Measurements from ENCODE around the gene HOXB13. TPM values are rescaled to one million over a fixed set of nuclear protein-coding genes. Genes with fewer than 3 reads are reported as not detected.

Gene HOXB13
- total RNA-seq, 1 experiment from 2014 or later: not detected

- Histone ChIP-seq H2AK5ac (ENCODE audit: insufficient read length, low read length) (no peak overlapping the region), H4K91ac (ENCODE audit: insufficient read length, low read depth, low read length) (no peak overlapping the region), H3K14ac (ENCODE audit: insufficient read depth, low read length) (no peak overlapping the region), H3K23ac (ENCODE audit: insufficient read length, low read depth, low read length) (no peak overlapping the region), H2BK15ac (ENCODE audit: low read depth, low read length) (no peak overlapping the region), H3K4ac (ENCODE audit: low read depth, low read length) (no peak overlapping the region), H3K4me1 (ENCODE audit: insufficient read depth, low read length) (peaks cover 2% of the 10 kb centered on the region; the same call in 1 of the 2 replicates), H3K27ac (ENCODE audit: insufficient read length, low read depth, low read length) (no peak overlapping the region), H2AFZ (ENCODE audit: low read length) (no peak overlapping the region), H3K23me2 (ENCODE audit: insufficient read length, low read depth, low read length, poor library complexity, severe bottlenecking) (peaks cover 12% of the 10 kb centered on the region), H3K79me2 (ENCODE audit: insufficient read depth, low read length) (no peaks in the 10 kb centered on the region), H3K9me3 (ENCODE audit: control insufficient read depth, low read depth, low read length) (no peaks in the 10 kb centered on the region), H3K9ac (ENCODE audit: extremely low read depth, insufficient read length, low read length) (no peak overlapping the region), H2BK120ac (ENCODE audit: low read depth, low read length, poor library complexity, severe bottlenecking) (no peak overlapping the region), H2BK20ac (ENCODE audit: low read depth, low read length, poor library complexity, severe bottlenecking) (no peak overlapping the region), H3K18ac (ENCODE audit: insufficient read length, low read depth, low read length) (no peak overlapping the region), H3K27me3 (ENCODE audit: insufficient read depth, low read length) (peaks cover 91% of the 10 kb centered on the region), H3K56ac (ENCODE audit: insufficient read length, low read depth, low read length) (no peak overlapping the region), H3K4me2 (ENCODE audit: insufficient read depth, insufficient read length, low read length) (no peak overlapping the region), H2BK12ac (ENCODE audit: insufficient read length, low read depth, low read length) (no peak overlapping the region), H3K79me1 (ENCODE audit: insufficient read depth, low read depth, low read length, poor library complexity, severe bottlenecking) (no peaks in the 10 kb centered on the region), H2BK5ac (ENCODE audit: insufficient read length, low read length) (no peak overlapping the region), H4K20me1 (ENCODE audit: control insufficient read depth, insufficient read depth, insufficient read length) (no peaks in the 10 kb centered on the region), H3T11ph (ENCODE audit: low read length) (no peak overlapping the region), H4K8ac (replicated peaks; ENCODE audit: insufficient read length, low read depth, low read length) (no peak overlapping the region), H4K5ac (ENCODE audit: insufficient read length, low read depth, low read length) (no peak overlapping the region)
- peaks cover 100% of the 10 kb centered on the region for H3K27me3 Mint-ChIP-seq (ENCODE audit: low read depth)
- no CpG with 5 or more reads among the region's 1 CpG for WGBS (ENCODE audit: extremely low coverage, insufficient read length, low lambda C conversion rate)
- peaks cover 0 to 11% of the 10 kb centered on the region in 2 experiments; a peak in 2 of 5 replicates for H3K9me3 Mint-ChIP-seq
- TF ChIP-seq CTCF (conservative IDR thresholded peaks at IDR 0.05): no peak
- no peak overlapping the region for H3K4me3 Mint-ChIP-seq
- no peak overlapping the region for H3K27ac Mint-ChIP-seq
- H3K36me3 Mint-ChIP-seq (ENCODE audit: insufficient read depth in 1 of 3, low read depth in 3 of 3): peaks cover 0 to 2% (median 0%) of the 10 kb centered on the region in 3 experiments; a peak in 1 of 7 replicates
- H3K4me1 Mint-ChIP-seq: peaks cover 40 to 53% of the 10 kb centered on the region in 2 experiments
- DNase-seq: no peak
Measured at GRCh38 chr17:48721009-48721402, 7.5 kb downstream of the HOXB13 start.
